GM12872 (cell line): ENCODE results near the gene MPZL1.

ENCODE experiments used
- CTCF ChIP-seq: IDR thresholded peaks from 3 replicates; pipeline ENCODE4 v1.5.1; 2011; ENCODE audit warnings: low read depth, mild to moderate bottlenecking, low read length, moderate library complexity; ENCODE audit not compliant: insufficient read depth

The MPZL1 gene

GRCh38 chr1:167799747-167800146 is 78.0 kb downstream of the MPZL1 start:
- no peak for TF ChIP-seq CTCF

GRCh38 chr1:167800251-167800650 is 78.5 kb downstream of the MPZL1 start:
- TF ChIP-seq CTCF: no peak

GRCh38 chr1:167802235-167802634 is 80.5 kb downstream of the MPZL1 start:
- no peak for TF ChIP-seq CTCF

GRCh38 chr1:167803358-167804207 is 81.8 kb downstream of the MPZL1 start:
- peak; percentile 98 for TF ChIP-seq CTCF

- TF ChIP-seq CTCF: no peak
Observed at GRCh38 chr1:167805041-167805556, 83.3 kb downstream of the MPZL1 start.

- no peak for TF ChIP-seq CTCF
Observed at GRCh38 chr1:167808104-167808503, 86.3 kb downstream of the MPZL1 start.

- TF ChIP-seq CTCF: no peak
Observed at GRCh38 chr1:167808690-167809089, 86.9 kb downstream of the MPZL1 start.
